GM18517 (cell line): Measurements from ENCODE around the gene ATG2A.
A peak's percentile ranks its signal among the peaks of the same experiment; 100 is the strongest.

ENCODE experiments used
- ATAC-seq: cut with Tn5 transposase; IDR thresholded peaks from one replicate; pipeline ENCODE4 v1.9.1; 2021; ENCODE audit warnings: mild to moderate bottlenecking, moderate library complexity; ENCODE audit not compliant: unreplicated experiment

ATG2A gene

GRCh38 chr11:64872790-64873488 is 44.1 kb downstream of the ATG2A start:
- no peak for ATAC-seq

GRCh38 chr11:64871492-64871891 is 45.5 kb downstream of the ATG2A start:
- no peak for ATAC-seq

- ATAC-seq: no peak
Measured at GRCh38 chr11:64870893-64871466, 46.0 kb downstream of the ATG2A start.

GRCh38 chr11:64870176-64870892 is 46.7 kb downstream of the ATG2A start:
- no peak for ATAC-seq

- ATAC-seq: no peak
Measured at GRCh38 chr11:64869571-64870175, 47.3 kb downstream of the ATG2A start.

- ATAC-seq: no peak
Measured at GRCh38 chr11:64868904-64869570, 48.0 kb downstream of the ATG2A start.

- no peak for ATAC-seq
Measured at GRCh38 chr11:64867748-64868462, 49.1 kb downstream of the ATG2A start.

- ATAC-seq: no peak
Measured at GRCh38 chr11:64866173-64866491, 50.9 kb downstream of the ATG2A start.

- peak; percentile 56 for ATAC-seq
Measured at GRCh38 chr11:64865286-64866172, 51.5 kb downstream of the ATG2A start.

GRCh38 chr11:64864473-64865285 is 52.3 kb downstream of the ATG2A start:
- ATAC-seq: peak; percentile 21

GRCh38 chr11:64864135-64864472 is 52.9 kb downstream of the ATG2A start:
- ATAC-seq: no peak

GRCh38 chr11:64863391-64864060 is 53.5 kb downstream of the ATG2A start:
- no peak for ATAC-seq

- no peak for ATAC-seq
Measured at GRCh38 chr11:64862987-64863390, 54.0 kb downstream of the ATG2A start.

- ATAC-seq: no peak
Measured at GRCh38 chr11:64861227-64861975, 55.6 kb downstream of the ATG2A start.

GRCh38 chr11:64859542-64860414 is 57.2 kb downstream of the ATG2A start:
- peak; percentile 91 for ATAC-seq

GRCh38 chr11:64858467-64859263 is 58.3 kb downstream of the ATG2A start:
- ATAC-seq: peak; percentile 6
